GM06990 (cell line): Measurements from ENCODE around the gene CALCB.

ENCODE experiments used
- DNase-seq: peaks from one replicate; pipeline ENCODE4 v3.0.0-alpha.2; 2011; ENCODE audit not compliant: insufficient read length; ENCODE audit errors: extremely low read depth
- H3K27me3 ChIP-seq: replicated peaks from 2 replicates; pipeline ENCODE4 v1.6.0; 2011; ENCODE audit warnings: low read length; ENCODE audit not compliant: control insufficient read depth, insufficient read depth
- H3K36me3 ChIP-seq: 2 replicates; pipeline ENCODE4 v1.5.1; 2011; ENCODE audit warnings: low read length; ENCODE audit not compliant: control insufficient read depth, insufficient read depth
- H3K4me3 ChIP-seq: replicated peaks from 2 replicates; pipeline ENCODE4 v1.5.1; 2011; ENCODE audit warnings: low read depth, mild to moderate bottlenecking, control low read depth, low read length
- TF ChIP-seq, protein P1 (sequence below): IDR thresholded peaks from 2 replicates; pipeline ENCODE4 v1.5.1; 2011; ENCODE audit warnings: low read length, control low read depth, mild to moderate bottlenecking, inconsistent platforms; ENCODE audit not compliant: insufficient read depth, poor library complexity, severe bottlenecking

CALCB gene

GRCh38 chr11:15117751-15118150 is 44.4 kb downstream of the CALCB start:
- TF ChIP-seq, protein P1, sequence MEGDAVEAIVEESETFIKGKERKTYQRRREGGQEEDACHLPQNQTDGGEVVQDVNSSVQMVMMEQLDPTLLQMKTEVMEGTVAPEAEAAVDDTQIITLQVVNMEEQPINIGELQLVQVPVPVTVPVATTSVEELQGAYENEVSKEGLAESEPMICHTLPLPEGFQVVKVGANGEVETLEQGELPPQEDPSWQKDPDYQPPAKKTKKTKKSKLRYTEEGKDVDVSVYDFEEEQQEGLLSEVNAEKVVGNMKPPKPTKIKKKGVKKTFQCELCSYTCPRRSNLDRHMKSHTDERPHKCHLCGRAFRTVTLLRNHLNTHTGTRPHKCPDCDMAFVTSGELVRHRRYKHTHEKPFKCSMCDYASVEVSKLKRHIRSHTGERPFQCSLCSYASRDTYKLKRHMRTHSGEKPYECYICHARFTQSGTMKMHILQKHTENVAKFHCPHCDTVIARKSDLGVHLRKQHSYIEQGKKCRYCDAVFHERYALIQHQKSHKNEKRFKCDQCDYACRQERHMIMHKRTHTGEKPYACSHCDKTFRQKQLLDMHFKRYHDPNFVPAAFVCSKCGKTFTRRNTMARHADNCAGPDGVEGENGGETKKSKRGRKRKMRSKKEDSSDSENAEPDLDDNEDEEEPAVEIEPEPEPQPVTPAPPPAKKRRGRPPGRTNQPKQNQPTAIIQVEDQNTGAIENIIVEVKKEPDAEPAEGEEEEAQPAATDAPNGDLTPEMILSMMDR: no peak
- no peak for DNase-seq
- Histone ChIP-seq H3K36me3 (no peaks in the 10 kb centered on the region), H3K27me3 (no peaks in the 10 kb centered on the region; the same call in none of the 2 replicates), H3K4me3 (no peak overlapping the region)

- TF ChIP-seq, protein P1: no peak
- H3K36me3 ChIP-seq: no peaks in the 10 kb centered on the region
- H3K4me3 ChIP-seq: no peak overlapping the region
- DNase-seq: no peak
- H3K27me3 ChIP-seq: no peaks in the 10 kb centered on the region; the same call in none of the 2 replicates
Observed at GRCh38 chr11:15118431-15118830, 45.0 kb downstream of the CALCB start.

DNA sequence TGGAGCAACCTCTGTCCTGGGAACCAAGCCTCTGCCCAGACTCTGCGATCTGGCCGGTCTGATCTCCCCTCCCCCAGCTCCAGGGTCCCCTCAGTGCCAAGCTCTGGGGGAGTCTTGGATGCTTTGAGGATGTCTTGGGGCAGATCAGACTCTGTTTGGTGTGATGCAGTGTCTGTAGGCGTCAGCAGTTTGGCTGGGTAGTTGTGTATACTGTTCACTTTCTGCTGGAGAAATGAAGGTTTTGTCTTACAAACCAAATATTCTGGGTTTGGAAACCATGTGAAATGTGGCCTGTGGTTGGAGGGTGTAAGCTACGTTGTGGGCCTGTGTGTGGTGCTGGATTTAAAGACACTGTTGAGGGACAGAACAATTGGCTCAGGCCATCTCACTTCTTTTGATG is 46.0 kb downstream of the CALCB start:
- DNase-seq: no peak
- H3K36me3 ChIP-seq: no peaks in the 10 kb centered on the region
- no peak overlapping the region for H3K4me3 ChIP-seq
- TF ChIP-seq, protein P1: no peak
- H3K27me3 ChIP-seq: no peaks in the 10 kb centered on the region; the same call in none of the 2 replicates

- H3K36me3 ChIP-seq: no peaks in the 10 kb centered on the region
- DNase-seq: no peak
Observed at GRCh38 chr11:15119826-15120225, 46.4 kb downstream of the CALCB start.

GRCh38 chr11:15123849-15124248 is 50.5 kb downstream of the CALCB start:
- TF ChIP-seq, protein P1: no peak
- H3K36me3 ChIP-seq: no peaks in the 10 kb centered on the region
- H3K4me3 ChIP-seq: no peak overlapping the region
- no peak for DNase-seq
- no peaks in the 10 kb centered on the region; the same call in 1 of the 2 replicates for H3K27me3 ChIP-seq

More at GRCh38 chr11:15119826-15120225, 46.4 kb downstream of the CALCB start:
- Histone ChIP-seq H3K27me3 (no peaks in the 10 kb centered on the region; the same call in none of the 2 replicates), H3K4me3 (no peak overlapping the region)
- TF ChIP-seq, protein P1: no peak

DNA sequence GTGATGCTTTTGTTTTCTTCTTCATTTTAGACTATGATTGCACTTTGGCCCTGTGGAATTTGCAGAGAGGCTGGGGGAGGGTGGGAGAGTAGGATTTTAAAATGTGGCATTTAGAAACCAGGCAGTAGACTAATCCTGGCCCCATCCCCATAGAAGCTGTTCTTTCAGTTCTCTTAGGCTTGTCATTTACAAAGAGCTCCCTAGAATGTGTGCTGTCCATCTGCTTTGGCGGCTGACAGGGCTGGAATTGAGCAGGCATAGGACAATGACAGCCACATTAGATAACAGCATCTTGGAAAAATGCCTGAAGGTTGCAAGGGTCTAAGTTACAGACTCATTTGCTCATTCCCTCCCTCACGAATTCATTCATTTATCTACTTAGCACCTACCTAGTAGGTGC is 51.1 kb downstream of the CALCB start:
- TF ChIP-seq, protein P1: no peak
- DNase-seq: no peak
- Histone ChIP-seq H3K4me3 (no peak overlapping the region), H3K27me3 (no peaks in the 10 kb centered on the region; the same call in 1 of the 2 replicates), H3K36me3 (no peaks in the 10 kb centered on the region)
